T47D (cell line): ENCODE data around the gene SH3PXD2A.

Experiments used
- DNase-seq, 2 experiments: peaks; one replicate each; pipeline versions ENCODE4 v3.0.0 to v3.0.0-alpha.2; 2011 to 2012; ENCODE audit warnings: low read depth in 1 of 2, low spot score in 1 of 2
- JUND ChIP-seq: IDR thresholded peaks from 2 replicates; pipeline ENCODE4 v1.6.1; 2012; ENCODE audit warnings: low read depth
- in situ Hi-C: cut with HindIII; loops from 2 replicates; pipeline ENCODE4 v1.10.0; 2016; ENCODE audit warnings: low sequenced_read_pairs, low pct_unique_long_range_greater_than_20kb

The SH3PXD2A gene

GRCh38 chr10:103602028-103602851, 253.1 kb downstream of the SH3PXD2A start:
- no peak for TF ChIP-seq JUND
- DNase-seq: no peak
- in situ Hi-C loops: no loop called here

- in situ Hi-C loops: no loop called here
- no peak for TF ChIP-seq JUND
- DNase-seq: no peak
Observed at GRCh38 chr10:103600956-103601569, 254.3 kb downstream of the SH3PXD2A start.

GRCh38 chr10:103600325-103600724, 255.1 kb downstream of the SH3PXD2A start:
- TF ChIP-seq JUND: no peak
- in situ Hi-C loops: no loop called here
- no peak for DNase-seq

GRCh38 chr10:103599907-103600306, 255.5 kb downstream of the SH3PXD2A start:
- no peak for TF ChIP-seq JUND
- in situ Hi-C loops: no loop called here

GRCh38 chr10:103599211-103599610, 256.2 kb downstream of the SH3PXD2A start:
- TF ChIP-seq JUND: no peak
- no peak for DNase-seq
- in situ Hi-C loops: no loop called here

More at GRCh38 chr10:103599907-103600306, 255.5 kb downstream of the SH3PXD2A start:
- DNase-seq: no peak

- in situ Hi-C loops: no loop called here
- peak; percentile 81 to 91 for DNase-seq
- no peak for TF ChIP-seq JUND
Observed at GRCh38 chr10:103598654-103599115, 256.7 kb downstream of the SH3PXD2A start.

GRCh38 chr10:103597003-103597402, 258.4 kb downstream of the SH3PXD2A start:
- no peak for TF ChIP-seq JUND
- in situ Hi-C loops: no loop called here
- DNase-seq: no peak

- DNase-seq: no peak
- in situ Hi-C loops: no loop called here
- no peak for TF ChIP-seq JUND
Observed at GRCh38 chr10:103595933-103596726, 259.2 kb downstream of the SH3PXD2A start.

GRCh38 chr10:103593022-103593570, 262.3 kb downstream of the SH3PXD2A start:
- in situ Hi-C loops: no loop called here
- no peak for TF ChIP-seq JUND
- no peak for DNase-seq

GRCh38 chr10:103592186-103593021, 263.0 kb downstream of the SH3PXD2A start:
- in situ Hi-C loops: no loop called here
- DNase-seq: peak; percentile 34 to 46
- TF ChIP-seq JUND: no peak

GRCh38 chr10:103590744-103591291, 264.6 kb downstream of the SH3PXD2A start:
- in situ Hi-C loops: no loop called here
- no peak for TF ChIP-seq JUND
- no peak for DNase-seq
